WTC11 (cell line): ENCODE data around the gene PRXL2C.

ENCODE experiments used
- CTCF ChIP-seq: fragments of 200-600 bp; IDR thresholded peaks from 2 replicates; pipeline ENCODE4 v1.8.0; 2022; ENCODE audit warnings: antibody characterized with exemption
- E2F5 ChIP-seq: sonication (generic); formaldehyde crosslinking; IDR thresholded peaks from 2 replicates; pipeline ENCODE4 v1.8.1; 2022; ENCODE audit warnings: mild to moderate bottlenecking, moderate library complexity, missing genetic modification reagents
- JUN ChIP-seq: sonication (generic); formaldehyde crosslinking; IDR thresholded peaks from 2 replicates; pipeline ENCODE4 v1.8.0; 2023; ENCODE audit warnings: mild to moderate bottlenecking, missing genetic modification reagents
- MYBL2 ChIP-seq: sonication (generic); formaldehyde crosslinking; IDR thresholded peaks from 2 replicates; pipeline ENCODE4 v1.8.1; 2023; ENCODE audit warnings: mild to moderate bottlenecking, moderate library complexity, missing genetic modification reagents
- NR3C1 ChIP-seq: sonication (generic); formaldehyde crosslinking; conservative IDR thresholded peaks from 2 replicates; pipeline ENCODE4 v1.8.1; 2023; ENCODE audit warnings: low read depth, mild to moderate bottlenecking, missing genetic modification reagents
- ZBTB21 ChIP-seq: sonication (generic); formaldehyde crosslinking; IDR thresholded peaks from 2 replicates; pipeline ENCODE4 v1.8.1; 2023; ENCODE audit warnings: mild to moderate bottlenecking, missing genetic modification reagents, borderline replicate concordance

- TF ChIP-seq ZBTB21 (CRISPR knock-in tag) (no peak), CTCF (no peak), MYBL2 (CRISPR knock-in tag) (no peak), NR3C1 (no peak), JUN (CRISPR knock-in tag) (no peak), E2F5 (CRISPR knock-in tag) (no peak)
Measured at GRCh38 chr9:96644137-96644536, 11.0 kb downstream of the PRXL2C start.
